ENCODE results near the gene F13A1.

DNA sequence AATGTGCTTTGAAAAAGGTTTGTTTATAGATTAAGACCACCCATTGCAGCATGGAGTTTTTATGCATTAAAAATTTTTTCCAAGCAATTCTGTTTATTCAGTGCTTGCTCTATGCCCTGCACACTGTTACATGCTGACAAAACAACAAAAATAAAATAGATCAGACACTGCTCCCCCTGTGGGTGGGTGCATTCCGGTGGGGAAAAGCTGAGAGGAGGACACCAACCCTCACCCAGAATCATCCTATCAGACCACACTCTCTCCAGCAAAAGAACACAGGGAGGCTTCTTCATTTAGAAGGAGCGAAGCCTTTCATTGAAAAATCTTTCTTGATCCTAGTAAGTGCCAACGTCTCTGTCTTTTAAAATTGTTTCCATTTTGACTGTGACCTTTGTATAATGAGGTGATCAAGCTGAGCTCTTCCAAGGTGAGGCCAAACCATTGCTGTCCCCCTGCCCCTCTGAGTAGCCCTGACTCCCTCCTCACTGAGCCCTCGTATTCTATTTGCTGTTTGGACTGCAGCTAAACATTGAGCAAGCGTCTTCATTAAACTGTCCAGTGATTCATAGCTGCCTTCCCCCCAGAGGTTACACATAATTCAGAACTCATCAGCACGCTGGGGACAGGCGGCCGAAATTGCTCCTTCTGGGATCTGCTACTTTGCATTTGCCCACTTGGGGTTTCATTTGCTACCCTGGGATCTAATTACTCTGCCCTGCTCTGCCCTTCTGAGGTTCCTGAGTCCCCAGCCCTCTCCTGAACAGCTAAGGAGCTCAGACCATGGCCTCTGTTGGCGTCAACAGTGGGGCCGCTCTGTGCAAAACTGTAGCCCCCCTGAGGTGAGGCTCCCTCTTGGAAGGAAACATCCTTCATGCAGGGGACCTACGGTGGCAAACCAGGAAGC is 102.4 kb downstream of the F13A1 start:
- TF ChIP-seq EZH2phosphoT487 (IDR thresholded peaks at IDR 0.05; ENCODE audit: insufficient read depth, low read depth) = no peak
- TF ChIP-seq EZH2 (IDR thresholded peaks at IDR 0.05; ENCODE audit: insufficient read depth, poor library complexity, severe bottlenecking) = no peak
